ENCODE data around the gene HOXB4.
A peak's percentile ranks its signal among the peaks of the same experiment; 100 is the strongest.

Gene HOXB4

GRCh38 chr17:48545539-48545938 is 32.6 kb downstream of the HOXB4 start:
- no peak for DNase-seq (ENCODE audit: low read depth)
- TF ChIP-seq CTCF (IDR thresholded peaks at IDR 0.05; ENCODE audit: insufficient read depth, low read depth, low read length, missing control alignments) = no peak
- no peak overlapping the region for H3K4me3 ChIP-seq (ENCODE audit: low read depth, low read length)

GRCh38 chr17:48545022-48545375 is 33.2 kb downstream of the HOXB4 start, which contains the start of gene HOXB2:
HOXB2 (minus strand) TSS chr17:48545109; CDS start chr17:48544911, 198 bp downstream.
- no peak for TF ChIP-seq CTCF (IDR thresholded peaks at IDR 0.05; ENCODE audit: insufficient read depth, low read depth, low read length, missing control alignments)
- no peak for DNase-seq (ENCODE audit: low read depth)
- H3K4me3 ChIP-seq (ENCODE audit: low read depth, low read length) = no peak within 1 kb of the TSS

- no peak for DNase-seq (ENCODE audit: low read depth)
- H3K4me3 ChIP-seq (ENCODE audit: low read depth, low read length) = no peak overlapping the region
- no peak for TF ChIP-seq CTCF (IDR thresholded peaks at IDR 0.05; ENCODE audit: insufficient read depth, low read depth, low read length, missing control alignments)
These were observed 33.7 kb downstream of the HOXB4 start for GRCh38 chr17:48544349-48545021.

GRCh38 chr17:48543854-48544348 is 34.2 kb downstream of the HOXB4 start:
- no peak for TF ChIP-seq CTCF (IDR thresholded peaks at IDR 0.05; ENCODE audit: insufficient read depth, low read depth, low read length, missing control alignments)
- peak overlapping the region; percentile 33; the same call in 1 of the 2 replicates for H3K4me3 ChIP-seq (ENCODE audit: low read depth, low read length)
- no peak for DNase-seq (ENCODE audit: low read depth)

GRCh38 chr17:48543107-48543853 is 34.9 kb downstream of the HOXB4 start:
- peak; percentile 56 for DNase-seq (ENCODE audit: low read depth)
- peak overlapping the region; percentile 33 for H3K4me3 ChIP-seq (ENCODE audit: low read depth, low read length)
- TF ChIP-seq CTCF (IDR thresholded peaks at IDR 0.05; ENCODE audit: insufficient read depth, low read depth, low read length, missing control alignments) = peak; percentile 16

GRCh38 chr17:48542698-48543106 is 35.4 kb downstream of the HOXB4 start:
- no peak for TF ChIP-seq CTCF (IDR thresholded peaks at IDR 0.05; ENCODE audit: insufficient read depth, low read depth, low read length, missing control alignments)
- no peak for DNase-seq (ENCODE audit: low read depth)
- peak overlapping the region; percentile 33 for H3K4me3 ChIP-seq (ENCODE audit: low read depth, low read length)

Data from GM12865 (cell line).